GM12878 (cell line): ENCODE measurements around the gene YPEL3. TPM values are rescaled to one million over a fixed set of nuclear protein-coding genes. Genes with fewer than 3 reads are reported as not detected.

Experiments used
- ATAC-seq: fragments of 200-7000 bp; cut with Tn5 transposase; 3 replicates; pipeline ENCODE4 v1.9.1; 2020; ENCODE audit warnings: mild to moderate bottlenecking, moderate library complexity
- BruUV-seq: library from RNA; stranded (reverse); fragments of 400-500 nt; replicated peaks from 2 replicates; lab custom pipeline; 2021; lab: Mats Ljungman, UMichigan
- CTCF ChIA-PET: fragments of 300-600 bp; sonication (Branson Sonifier 250); formaldehyde crosslinking; extraction: SDS; loops from one replicate; lab custom pipeline; 2021; ENCODE audit warnings: inconsistent platforms; lab: Yijun Ruan, JAX
- POLR2A ChIA-PET: fragments of 350-600 bp; formaldehyde crosslinking; extraction: SDS; loops from one replicate; lab custom pipeline; 2021; ENCODE audit warnings: inconsistent platforms; lab: Charles Lee
- RAD21 ChIA-PET: fragments of 300-600 bp; sonication (Branson Sonifier 250); formaldehyde crosslinking; loops from one replicate; lab custom pipeline; 2023; ENCODE audit warnings: antibody characterized with exemption; ENCODE audit not compliant: unreplicated experiment; lab: Charles Lee
- SMC1A ChIA-PET: fragments of 300-600 bp; sonication (Branson Sonifier 250); formaldehyde crosslinking; loops from one replicate; lab custom pipeline; 2023; ENCODE audit not compliant: unreplicated experiment, uncharacterized antibody; lab: Charles Lee
- DNase-seq: peaks from one replicate; pipeline ENCODE4 v3.0.0-alpha.2; 2011; ENCODE audit warnings: low read depth, low spot score
- FAIRE-seq: peaks from 3 replicates; lab custom pipeline; 2011; peaks lifted over from hg19 to GRCh38; lab: Jason Lieb, UNC
- H2AFZ ChIP-seq: 2 replicates; pipeline ENCODE4 v1.6.0; 2011; ENCODE audit warnings: low read depth, low read length, control low read depth; ENCODE audit not compliant: control insufficient read depth
- H3K27ac ChIP-seq: 2 replicates; pipeline ENCODE4 v1.5.1; 2011; ENCODE audit warnings: control low read depth; ENCODE audit not compliant: control insufficient read depth, insufficient read depth
- H3K27me3 ChIP-seq, 2 experiments: replicated peaks in 1 of 2; 2 replicates each; pipeline versions ENCODE4 v1.6.0 to v1.6.1; 2011; ENCODE audit warnings: low read length in 1 of 2; ENCODE audit not compliant: control insufficient read depth in 2 of 2, insufficient read depth in 2 of 2
- H3K36me3 ChIP-seq, 2 experiments: 2 replicates each; pipeline ENCODE4 v1.5.1; 2011; ENCODE audit warnings: low read length in 1 of 2; ENCODE audit not compliant: control insufficient read depth in 2 of 2, insufficient read depth in 2 of 2
- H3K4me1 ChIP-seq: 2 replicates; pipeline ENCODE4 v1.6.1; 2011; ENCODE audit warnings: mild to moderate bottlenecking, low read length, moderate library complexity, mixed read lengths; ENCODE audit not compliant: control insufficient read depth, insufficient read depth
- H3K4me2 ChIP-seq: 2 replicates; pipeline ENCODE4 v1.6.0; 2011; ENCODE audit warnings: control low read depth; ENCODE audit not compliant: control insufficient read depth, insufficient read depth
- H3K4me3 ChIP-seq: fragments of 200-600 bp; sonication (generic); 2 replicates; pipeline ENCODE4 v1.5.1; 2016
- H3K79me2 ChIP-seq: 2 replicates; pipeline ENCODE4 v1.6.0; 2011; ENCODE audit warnings: low read length; ENCODE audit not compliant: control insufficient read depth, insufficient read depth
- H3K9ac ChIP-seq: 2 replicates; pipeline ENCODE4 v1.8.0; 2011; ENCODE audit warnings: low read length, control low read depth, mixed read lengths; ENCODE audit not compliant: control insufficient read depth, insufficient read depth
- H3K9me3 ChIP-seq: replicated peaks from 3 replicates; pipeline ENCODE4 v1.5.1; 2011; ENCODE audit warnings: mild to moderate bottlenecking, low read length; ENCODE audit not compliant: control insufficient read depth, insufficient read depth
- H4K20me1 ChIP-seq: 2 replicates; pipeline ENCODE4 v1.6.0; 2011; ENCODE audit not compliant: control insufficient read depth, insufficient read depth
- CREM ChIP-seq: IDR thresholded peaks from 2 replicates; pipeline ENCODE4 v1.6.1; 2014; ENCODE audit warnings: antibody characterized with exemption, low read depth
- LARP7 ChIP-seq: fragments of 450-650 bp; IDR thresholded peaks from 2 replicates; pipeline ENCODE4 v1.6.1; 2017; ENCODE audit warnings: mild to moderate bottlenecking
- NR2C1 ChIP-seq: fragments of 450-650 bp; IDR thresholded peaks from 2 replicates; pipeline ENCODE4 v1.6.1; 2017; ENCODE audit warnings: antibody characterized with exemption, mild to moderate bottlenecking, moderate library complexity
- RCOR1 ChIP-seq: conservative IDR thresholded peaks from 2 replicates; pipeline ENCODE4 v1.6.1; 2012; ENCODE audit warnings: low read depth, low read length, improper control_type of control experiment
- WGBS: methylation state at CpG from one replicate; pipeline ENCODE4 v1.1.6; 2016; ENCODE audit warnings: low lambda C conversion rate; ENCODE audit not compliant: insufficient replicate concordance, insufficient coverage; ENCODE audit errors: missing lambda C conversion rate; 5-methylcytosine and 5-hydroxymethylcytosine counted together
- in situ Hi-C: fragments of 300-500 bp; cut with MboI; formaldehyde crosslinking; loops from 9 replicates; pipeline ENCODE4 v1.14.3; 2018; ENCODE audit warnings: mixed read lengths
- intact Hi-C: fragments of 100-400 bp; cut with micrococcal nuclease; formaldehyde crosslinking; loops from one replicate; pipeline ENCODE4 v1.14.2; 2022; ENCODE audit not compliant: unreplicated experiment
- polyA plus RNA-seq, 11 experiments: library from polyadenylated mRNA; depleted of rRNA in 4 of 11; unstranded in 6 of 11; stranded (reverse) in 5 of 11; fragments of >200 nt; fragmentation: Nextera tagmentation in 4 of 11; fragmentation: Illumina TruSeq in 1 of 11; extraction: Ambion mirVana in 4 of 11; extraction: Trizol in 1 of 11; gene quantifications; 1 replicate in 1 of 11; 2 replicates in 10 of 11; pipeline versions ENCODE4 v1.2.1 to v1.2.3, GENCODE V29; 2011 to 2016; ENCODE audit warnings: inconsistent platforms in 2 of 11, missing spikeins in 2 of 11, low read depth in 1 of 11
- total RNA-seq, 4 experiments: library from RNA; depleted of rRNA in 3 of 4; stranded (reverse); fragments of >200 nt in 3 of 4; fragmentation: Illumina TruSeq in 1 of 4; extraction: Trizol in 1 of 4; gene quantifications; 2 replicates each; pipeline versions ENCODE4 v1.2.1 to v1.2.3, GENCODE V29; 2013 to 2021
- TF ChIP-seq, protein P1 (sequence below): fragments of 450-650 bp; IDR thresholded peaks from 2 replicates; pipeline ENCODE4 v1.6.1; 2017; ENCODE audit warnings: low read depth, mild to moderate bottlenecking, moderate library complexity

The YPEL3 gene
- total and polyA plus RNA-seq, 10 of the 15 experiments (the other 5 are each of a cell fraction or from before 2014, with no cell fraction given) = 1.3 to 22.0 (median 12.1) TPM

- Histone ChIP-seq H2AFZ (no peak overlapping the region), H3K27me3 (no peaks in the 10 kb centered on the region), H3K27ac (no peak overlapping the region), H4K20me1 (no peaks in the 10 kb centered on the region), H3K4me3 (no peak overlapping the region), H3K9me3 (no peaks in the 10 kb centered on the region), H3K4me2 (no peak overlapping the region), H3K79me2 (no peaks in the 10 kb centered on the region), H3K9ac (no peak overlapping the region), H3K36me3 (no peaks in the 10 kb centered on the region), H3K4me1 (peaks cover 11% of the 10 kb centered on the region; the same call in 1 of the 2 replicates)
- intact Hi-C loops = no loop called here
- TF ChIP-seq LARP7 = no peak
- TF ChIP-seq CREM = no peak
- FAIRE-seq (no peak), ATAC-seq (no peak), DNase-seq (no peak)
- in situ Hi-C loops = no loop called here
- no TSS peak for BruUV-seq
- ChIA-PET CTCF (no interaction called here), SMC1A (interaction anchor here (0.7 kb wide), 1 partner anchor 10 kb away, joined by 3 read pairs; no protein-coding TSS in a partner anchor), POLR2A (interaction anchor here (0.6 to 1.2 kb wide), 4 partner anchors 11 to 312 kb away, joined by 3 to 4 read pairs (median 3); partner anchors contain the start of gene MAPK3), RAD21 (interaction anchor here (1.0 kb wide), 2 partner anchors 45 to 46 kb away, joined by 3 read pairs; partner anchors contain the start of gene TBX6)
- WGBS = 75% methylated on average over 11 of the region's 11 CpGs
Measured at GRCh38 chr16:30136971-30137605, 41.1 kb upstream of the YPEL3 start.

- intact Hi-C loops = no loop called here
- FAIRE-seq = no peak
- Histone ChIP-seq H3K9ac (no peak overlapping the region), H2AFZ (no peak overlapping the region), H3K27ac (no peak overlapping the region), H4K20me1 (no peaks in the 10 kb centered on the region), H3K79me2 (no peaks in the 10 kb centered on the region), H3K27me3 (no peaks in the 10 kb centered on the region)
- SMC1A ChIA-PET = no interaction called here
- RAD21 ChIA-PET = no interaction called here
- ATAC-seq = no peak
- CTCF ChIA-PET = interaction anchor here (1.0 kb wide), 1 partner anchor 40 kb away, joined by 3 read pairs; no protein-coding TSS in a partner anchor
- no peak for TF ChIP-seq RCOR1
- TF ChIP-seq NR2C1 = no peak
- TF ChIP-seq, protein P1, sequence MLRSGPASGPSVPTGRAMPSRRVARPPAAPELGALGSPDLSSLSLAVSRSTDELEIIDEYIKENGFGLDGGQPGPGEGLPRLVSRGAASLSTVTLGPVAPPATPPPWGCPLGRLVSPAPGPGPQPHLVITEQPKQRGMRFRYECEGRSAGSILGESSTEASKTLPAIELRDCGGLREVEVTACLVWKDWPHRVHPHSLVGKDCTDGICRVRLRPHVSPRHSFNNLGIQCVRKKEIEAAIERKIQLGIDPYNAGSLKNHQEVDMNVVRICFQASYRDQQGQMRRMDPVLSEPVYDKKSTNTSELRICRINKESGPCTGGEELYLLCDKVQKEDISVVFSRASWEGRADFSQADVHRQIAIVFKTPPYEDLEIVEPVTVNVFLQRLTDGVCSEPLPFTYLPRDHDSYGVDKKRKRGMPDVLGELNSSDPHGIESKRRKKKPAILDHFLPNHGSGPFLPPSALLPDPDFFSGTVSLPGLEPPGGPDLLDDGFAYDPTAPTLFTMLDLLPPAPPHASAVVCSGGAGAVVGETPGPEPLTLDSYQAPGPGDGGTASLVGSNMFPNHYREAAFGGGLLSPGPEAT = no peak
- TF ChIP-seq, all 136 proteins: peak for 0
- WGBS = 80% methylated on average over 3 of the region's 3 CpGs
- Histone ChIP-seq H3K4me3 (no peak overlapping the region), H3K4me1 (0 out of 2 replicates have a peak, but pooled peaks cover 4% of the 10 kb centered on the region), H3K9me3 (no peaks in the 10 kb centered on the region; the same call in 1 of the 3 replicates), H3K36me3 (no peaks in the 10 kb centered on the region), H3K4me2 (no peak overlapping the region)
- DNase-seq = no peak
- POLR2A ChIA-PET = no interaction called here
- in situ Hi-C loops = no loop called here
- BruUV-seq = no TSS peak
Measured at GRCh38 chr16:30132591-30132990, 36.6 kb upstream of the YPEL3 start.
